ENCODE results near the gene EHD2. TPM values are rescaled to one million over a fixed set of nuclear protein-coding genes. Genes with fewer than 3 reads are reported as not detected.

Gene EHD2
- total RNA-seq, 1 experiment from 2014 or later = 13.3 TPM

GRCh38 chr19:47778954-47779351 is 65.7 kb downstream of the EHD2 start:
- Mint-ChIP-seq H3K4me3 (ENCODE audit: unreplicated experiment) (peak overlapping the region; percentile 91), H3K27me3 (ENCODE audit: insufficient read depth, unreplicated experiment) (no peaks in the 10 kb centered on the region), H3K4me1 (ENCODE audit: low read depth, unreplicated experiment) (peaks cover 20% of the 10 kb centered on the region), H3K36me3 (ENCODE audit: insufficient read depth, unreplicated experiment) (peaks cover 34% of the 10 kb centered on the region), H3K27ac (ENCODE audit: unreplicated experiment) (peak overlapping the region; percentile 93), H3K9me3 (ENCODE audit: unreplicated experiment) (no peaks in the 10 kb centered on the region)
- Histone ChIP-seq H3K4me3 (ENCODE audit: low read depth, low read length) (peak overlapping the region; percentile 97), H3K27me3 (replicated peaks; ENCODE audit: control insufficient read depth, insufficient read depth, low read length) (no peaks in the 10 kb centered on the region), H3K9me3 (no peaks in the 10 kb centered on the region), H3K4me1 (peaks cover 14% of the 10 kb centered on the region), H3K36me3 (ENCODE audit: control insufficient read depth, insufficient read depth, low read length) (peaks cover 3% of the 10 kb centered on the region)
- BruUV-seq (replicated peaks) = TSS peak; percentile 77
- ChIA-PET CTCF (no interaction called here), POLR2A (no interaction called here)
- no peak for TF ChIP-seq CTCF (IDR thresholded peaks at IDR 0.05; ENCODE audit: insufficient read depth in 1 of 2, low read depth in 1 of 2, low read length in 1 of 2, severe bottlenecking in 1 of 2, unreplicated experiment in 1 of 2)
- no peak for DNase-seq
- intact Hi-C loops (cut with micrococcal nuclease; ENCODE audit: unreplicated experiment) = no loop called here

- Mint-ChIP-seq H3K27me3 (ENCODE audit: insufficient read depth, unreplicated experiment) (no peaks in the 10 kb centered on the region), H3K4me3 (ENCODE audit: unreplicated experiment) (peak overlapping the region; percentile 91), H3K4me1 (ENCODE audit: low read depth, unreplicated experiment) (peaks cover 20% of the 10 kb centered on the region), H3K36me3 (ENCODE audit: insufficient read depth, unreplicated experiment) (peaks cover 40% of the 10 kb centered on the region), H3K9me3 (ENCODE audit: unreplicated experiment) (no peaks in the 10 kb centered on the region), H3K27ac (ENCODE audit: unreplicated experiment) (peak overlapping the region; percentile 93)
- TF ChIP-seq CTCF (IDR thresholded peaks at IDR 0.05; ENCODE audit: insufficient read depth in 1 of 2, low read depth in 1 of 2, low read length in 1 of 2, severe bottlenecking in 1 of 2, unreplicated experiment in 1 of 2) = no peak
- no TSS peak for BruUV-seq (replicated peaks)
- Histone ChIP-seq H3K9me3 (no peaks in the 10 kb centered on the region), H3K36me3 (ENCODE audit: control insufficient read depth, insufficient read depth, low read length) (peaks cover 3% of the 10 kb centered on the region), H3K27me3 (replicated peaks; ENCODE audit: control insufficient read depth, insufficient read depth, low read length) (no peaks in the 10 kb centered on the region), H3K4me3 (ENCODE audit: low read depth, low read length) (peak overlapping the region; percentile 97), H3K4me1 (peaks cover 14% of the 10 kb centered on the region)
- CTCF ChIA-PET = no interaction called here
- DNase-seq = no peak
- intact Hi-C loops (cut with micrococcal nuclease; ENCODE audit: unreplicated experiment) = no loop called here
- POLR2A ChIA-PET = no interaction called here
Observed at GRCh38 chr19:47779524-47780214, 66.4 kb downstream of the EHD2 start.

- no peak for TF ChIP-seq CTCF (IDR thresholded peaks at IDR 0.05; ENCODE audit: insufficient read depth in 1 of 2, low read depth in 1 of 2, low read length in 1 of 2, severe bottlenecking in 1 of 2, unreplicated experiment in 1 of 2)
- POLR2A ChIA-PET = no interaction called here
- H3K4me1 Mint-ChIP-seq (ENCODE audit: low read depth, unreplicated experiment) = peaks cover 20% of the 10 kb centered on the region
- DNase-seq = no peak
- peaks cover 45% of the 10 kb centered on the region for H3K36me3 Mint-ChIP-seq (ENCODE audit: insufficient read depth, unreplicated experiment)
- Histone ChIP-seq H3K9me3 (no peaks in the 10 kb centered on the region), H3K4me3 (ENCODE audit: low read depth, low read length) (no peak overlapping the region), H3K36me3 (ENCODE audit: control insufficient read depth, insufficient read depth, low read length) (peaks cover 3% of the 10 kb centered on the region), H3K4me1 (peaks cover 14% of the 10 kb centered on the region), H3K27me3 (replicated peaks; ENCODE audit: control insufficient read depth, insufficient read depth, low read length) (no peaks in the 10 kb centered on the region)
- peak overlapping the region; percentile 11 for H3K27ac Mint-ChIP-seq (ENCODE audit: unreplicated experiment)
- peak overlapping the region; percentile 91 for H3K4me3 Mint-ChIP-seq (ENCODE audit: unreplicated experiment)
- intact Hi-C loops (cut with micrococcal nuclease; ENCODE audit: unreplicated experiment) = no loop called here
- no peaks in the 10 kb centered on the region for H3K27me3 Mint-ChIP-seq (ENCODE audit: insufficient read depth, unreplicated experiment)
- CTCF ChIA-PET = no interaction called here
- H3K9me3 Mint-ChIP-seq (ENCODE audit: unreplicated experiment) = no peaks in the 10 kb centered on the region
- no TSS peak for BruUV-seq (replicated peaks)
Observed at GRCh38 chr19:47780215-47780551, 67.0 kb downstream of the EHD2 start.
